IPS DF 4.7 (cell line): ENCODE results near the gene DNAJC5G.
A peak's percentile ranks its signal among the peaks of the same experiment; 100 is the strongest.
"Not testable (repeated sequence)": the region's sequence is repeated elsewhere in the genome, so short reads cannot be mapped to it uniquely, and the experiment has no call there.

Source experiments
- DNase-seq: peaks from one replicate; pipeline ENCODE4 v3.0.0-alpha.2; 2013; ENCODE audit warnings: low spot score; ENCODE audit errors: extremely low read depth

Gene DNAJC5G

GRCh38 chr2:27307545-27308358, 32.5 kb downstream of the DNAJC5G start:
- no peak for DNase-seq

DNA sequence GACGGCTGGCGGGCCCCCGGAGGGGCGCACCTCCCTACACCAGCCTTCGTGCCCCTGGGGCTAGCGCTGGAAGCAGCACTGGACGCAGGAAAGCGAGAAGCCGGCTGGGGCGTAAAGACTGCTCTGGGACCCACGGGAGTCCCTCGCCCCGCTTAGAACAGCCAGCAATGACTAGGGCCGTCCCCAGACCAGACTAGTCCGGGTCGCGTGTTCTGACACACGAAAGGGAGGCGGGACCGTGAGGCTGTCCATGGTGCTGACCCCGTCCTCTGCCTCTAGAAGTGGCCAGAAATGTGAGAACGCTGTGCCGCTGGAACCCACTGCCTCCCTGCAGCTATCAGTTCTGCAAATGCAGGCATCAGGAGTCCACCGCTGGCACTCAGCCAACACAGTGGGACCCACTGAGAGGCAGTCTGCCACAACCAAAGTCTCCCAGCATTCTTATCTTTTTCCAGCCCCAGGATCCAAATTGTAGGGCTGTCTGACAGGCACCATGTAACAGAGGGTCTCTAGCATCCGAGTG, 33.2 kb downstream of the DNAJC5G start, which contains the start of gene UCN:
UCN (minus strand) TSS at position 87 of the 523 bp plus-strand sequence. CDS start 550 bp downstream, outside the sequence.
- DNase-seq: no peak

- DNase-seq: no peak
Observed at GRCh38 chr2:27309651-27310050, 34.4 kb downstream of the DNAJC5G start.

DNA sequence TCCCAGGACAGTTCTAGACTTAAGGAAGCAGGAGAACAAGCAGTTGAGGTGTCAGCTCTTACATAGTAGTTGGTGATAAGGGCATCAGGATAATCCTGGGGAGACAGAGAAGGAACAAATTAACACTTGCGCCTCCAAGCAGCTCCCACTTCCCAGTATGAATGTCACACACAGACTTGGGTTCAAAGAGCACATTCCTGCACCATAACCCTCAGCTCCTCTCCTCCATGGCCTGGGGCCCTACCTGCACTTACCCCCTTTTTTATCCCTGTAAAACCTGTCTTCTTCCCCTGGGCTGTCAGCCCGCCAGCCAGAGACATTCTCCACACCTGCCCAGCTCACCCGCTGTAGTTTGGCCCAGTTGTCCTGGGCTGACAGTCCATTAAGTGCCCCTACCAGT, 36.9 kb downstream of the DNAJC5G start:
- no peak for DNase-seq

- no peak for DNase-seq
Observed at GRCh38 chr2:27313882-27314645, 38.8 kb downstream of the DNAJC5G start.

GRCh38 chr2:27314709-27315108, 39.5 kb downstream of the DNAJC5G start:
- no peak for DNase-seq

- no peak for DNase-seq
Observed at GRCh38 chr2:27315122-27315521, 39.9 kb downstream of the DNAJC5G start.

- DNase-seq: no peak
Observed at GRCh38 chr2:27316655-27317412, 41.6 kb downstream of the DNAJC5G start.

DNA sequence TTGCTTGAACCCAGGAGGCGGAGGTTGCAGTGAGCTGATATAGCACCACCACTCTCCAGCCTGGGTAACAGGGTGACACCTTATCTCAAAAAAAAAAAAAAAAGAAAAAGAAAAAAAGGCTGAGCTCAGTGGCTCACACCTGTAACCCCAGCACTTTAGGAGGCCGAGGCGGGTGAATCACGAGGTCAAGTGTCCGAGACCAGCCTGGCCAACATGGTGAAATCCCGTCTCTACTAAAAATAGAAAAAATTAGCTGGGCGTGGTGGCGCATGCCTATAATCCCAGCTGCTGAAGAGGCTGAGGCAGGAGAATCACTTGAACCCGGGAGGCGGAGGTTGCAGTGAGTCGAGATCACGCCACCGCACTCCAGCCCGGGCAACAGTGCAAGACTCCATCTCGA, 44.6 kb downstream of the DNAJC5G start:
- DNase-seq: not testable (repeated sequence)

DNA sequence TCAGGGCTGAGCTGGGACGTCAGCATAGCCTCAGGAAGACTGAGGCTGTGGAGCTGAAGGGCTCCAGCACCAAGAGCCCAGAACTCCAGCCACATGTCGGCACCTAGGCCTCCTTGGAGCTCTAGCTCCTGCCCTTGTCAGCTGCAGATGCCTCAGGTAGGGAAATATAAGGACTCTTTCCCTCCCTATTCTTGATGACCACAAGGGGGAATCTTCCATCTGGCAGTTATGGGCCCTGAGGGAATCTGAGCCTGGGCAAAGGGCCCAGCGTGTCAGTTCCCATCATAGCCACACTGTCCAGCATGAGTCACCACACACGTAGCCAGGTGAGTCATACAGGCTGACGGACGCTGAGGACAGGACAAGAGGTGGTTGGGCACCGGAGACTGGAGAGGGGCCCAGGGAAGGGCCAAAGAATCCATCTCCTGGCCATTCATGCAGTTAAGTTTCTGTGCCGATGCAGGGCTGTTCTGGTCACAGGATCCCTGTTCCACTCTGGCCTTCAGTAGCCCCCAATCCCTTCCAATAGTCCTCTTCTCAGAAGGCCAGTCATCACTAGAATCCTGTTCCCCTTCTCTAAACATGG, 45.8 kb downstream of the DNAJC5G start:
- no peak for DNase-seq

DNA sequence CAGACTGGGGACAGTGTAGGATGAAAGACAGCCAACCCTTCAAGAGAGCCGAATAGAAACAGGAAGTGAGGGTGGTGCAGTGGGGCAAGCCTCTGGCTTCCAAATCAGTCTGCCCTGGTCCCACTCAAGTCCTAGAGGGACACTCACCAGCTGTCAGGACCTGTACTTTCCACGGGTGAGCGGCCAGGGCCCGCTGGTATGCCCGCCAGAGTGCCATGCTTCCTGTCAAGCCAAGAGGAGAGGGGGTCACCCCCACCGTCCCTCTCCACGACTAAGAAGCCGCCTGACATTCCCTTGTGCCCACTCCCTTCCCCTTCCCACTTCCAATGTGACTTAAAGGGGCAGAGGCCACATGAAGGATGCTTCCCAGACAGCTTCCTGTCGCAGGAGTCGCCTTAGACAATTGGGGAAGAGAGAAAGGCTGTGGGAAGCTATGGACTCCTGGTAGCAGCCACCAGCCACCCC, 47.1 kb downstream of the DNAJC5G start:
- DNase-seq: no peak

DNA sequence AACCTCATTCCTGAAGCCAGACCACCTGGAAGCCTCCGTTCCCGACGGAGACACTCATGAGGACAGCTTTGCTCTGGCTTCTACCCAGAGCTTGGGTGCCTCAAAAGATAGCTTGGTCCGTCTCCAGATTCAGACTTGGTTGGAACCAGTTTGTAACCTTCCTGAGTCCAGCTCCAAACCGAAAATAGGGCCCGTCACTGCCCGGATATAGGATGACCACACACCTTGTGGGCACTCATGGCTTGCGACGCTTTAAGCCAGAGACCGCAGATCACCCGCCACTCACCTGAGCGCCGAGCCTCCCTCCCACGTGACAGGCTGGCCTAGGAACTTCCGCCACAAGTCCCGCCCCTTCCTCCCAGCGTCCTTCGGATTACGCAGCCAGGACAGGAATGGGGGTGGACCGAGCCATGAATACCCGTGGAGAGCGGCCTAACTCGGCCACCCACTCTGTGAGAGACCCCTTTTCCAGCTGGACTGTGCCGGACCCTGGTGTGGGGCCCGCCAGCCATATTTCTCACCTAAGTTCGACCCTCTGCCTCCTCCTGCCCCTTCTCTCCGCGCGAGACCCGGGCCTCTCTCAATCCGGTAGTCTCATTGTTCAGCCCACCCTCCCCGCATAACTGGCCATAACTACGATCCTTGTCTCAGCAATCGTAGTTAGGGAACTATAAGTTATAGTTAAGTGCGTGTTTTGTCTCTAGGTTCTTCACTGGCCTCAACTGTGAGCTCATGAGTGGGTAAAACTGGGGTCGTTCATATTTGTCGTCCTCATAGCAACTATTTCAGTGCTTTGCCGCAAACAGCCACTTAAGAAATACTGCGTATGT, 47.7 kb downstream of the DNAJC5G start, which contains the start of gene MPV17:
MPV17 (minus strand) TSS at position 332 of the 830 bp plus-strand sequence. CDS start 580 bp downstream, outside the sequence.
- peak; percentile 81 for DNase-seq

DNA sequence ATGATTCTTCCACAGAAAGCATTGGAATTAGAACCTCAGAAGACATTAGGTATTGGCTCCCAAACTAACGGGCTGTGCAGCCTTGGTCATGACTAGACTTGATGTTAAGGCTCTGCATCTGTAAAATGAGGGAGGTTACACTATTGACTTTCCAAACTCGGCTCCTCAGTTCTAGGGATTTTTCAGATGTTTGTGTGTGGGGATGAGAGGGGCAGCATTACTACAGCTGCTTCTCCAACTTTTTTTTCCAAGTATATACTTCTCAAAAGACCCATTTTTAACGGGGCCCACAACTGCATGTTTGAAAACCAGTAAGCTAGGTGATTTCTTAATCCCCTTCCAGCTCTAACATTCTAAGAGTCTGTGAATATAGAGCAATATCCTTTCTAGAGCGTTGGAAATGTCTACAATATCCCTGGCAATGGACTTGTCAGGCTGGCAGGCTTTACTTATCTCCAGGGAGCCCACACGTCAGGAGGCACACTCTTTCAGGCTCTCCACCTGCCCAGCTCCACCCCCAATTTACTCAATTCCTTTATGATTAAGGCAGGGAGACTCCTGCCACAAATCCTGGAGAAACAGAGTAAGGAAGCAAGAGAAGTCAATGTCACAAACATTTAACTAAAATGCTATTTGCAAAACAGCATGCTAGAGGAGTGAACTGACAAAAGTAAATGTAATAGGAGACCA, 48.5 kb downstream of the DNAJC5G start:
- DNase-seq: no peak

DNA sequence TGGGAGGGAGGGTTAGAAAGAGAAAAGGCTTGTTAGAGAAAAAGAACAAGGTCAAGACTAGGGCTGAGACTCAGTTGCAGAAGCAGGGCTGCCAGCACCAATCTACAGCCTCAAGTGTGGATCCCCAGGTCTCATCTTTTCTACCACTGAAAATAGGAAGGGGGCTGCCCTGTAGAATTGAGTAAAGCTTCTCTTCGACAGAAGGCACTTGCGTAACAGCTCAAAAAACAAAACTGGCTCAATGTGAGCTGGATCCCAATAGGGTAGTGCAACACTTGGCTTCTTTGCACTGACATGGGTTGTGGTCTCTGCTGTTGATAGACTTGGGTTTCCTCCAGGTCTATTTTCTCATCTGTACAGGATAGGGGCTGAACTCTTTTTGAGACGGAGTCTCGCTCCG, 49.5 kb downstream of the DNAJC5G start:
- DNase-seq: no peak
